Nucleus accumbens (tissue), 56 donors: ENCODE results near the gene FAM222A.

Source experiments
- DNase-seq, 56 donors: peaks; one replicate each; lab custom pipeline; 2025; lab: John Stamatoyannopoulos, UW

Gene FAM222A

DNA sequence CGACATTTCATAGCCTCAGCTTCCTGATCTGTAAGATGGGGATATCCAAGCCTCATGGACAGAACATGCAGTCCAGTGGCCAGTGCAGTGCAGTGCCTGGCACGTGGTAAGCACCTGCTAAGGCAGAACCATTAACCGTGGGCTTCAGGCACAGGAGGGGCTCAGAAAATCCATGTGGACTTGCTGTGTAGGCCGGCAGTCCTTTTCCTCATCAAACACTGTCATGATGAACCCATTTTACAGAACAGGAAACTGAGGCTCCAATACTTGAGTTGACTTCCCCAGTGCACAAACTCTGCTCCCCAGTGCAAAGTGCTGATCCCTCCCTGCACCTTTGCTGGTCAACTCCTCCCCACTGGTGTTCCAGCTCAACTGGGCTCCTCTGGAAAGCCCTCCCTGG, 101.6 kb downstream of the FAM222A start:
- DNase-seq: no peak

DNA sequence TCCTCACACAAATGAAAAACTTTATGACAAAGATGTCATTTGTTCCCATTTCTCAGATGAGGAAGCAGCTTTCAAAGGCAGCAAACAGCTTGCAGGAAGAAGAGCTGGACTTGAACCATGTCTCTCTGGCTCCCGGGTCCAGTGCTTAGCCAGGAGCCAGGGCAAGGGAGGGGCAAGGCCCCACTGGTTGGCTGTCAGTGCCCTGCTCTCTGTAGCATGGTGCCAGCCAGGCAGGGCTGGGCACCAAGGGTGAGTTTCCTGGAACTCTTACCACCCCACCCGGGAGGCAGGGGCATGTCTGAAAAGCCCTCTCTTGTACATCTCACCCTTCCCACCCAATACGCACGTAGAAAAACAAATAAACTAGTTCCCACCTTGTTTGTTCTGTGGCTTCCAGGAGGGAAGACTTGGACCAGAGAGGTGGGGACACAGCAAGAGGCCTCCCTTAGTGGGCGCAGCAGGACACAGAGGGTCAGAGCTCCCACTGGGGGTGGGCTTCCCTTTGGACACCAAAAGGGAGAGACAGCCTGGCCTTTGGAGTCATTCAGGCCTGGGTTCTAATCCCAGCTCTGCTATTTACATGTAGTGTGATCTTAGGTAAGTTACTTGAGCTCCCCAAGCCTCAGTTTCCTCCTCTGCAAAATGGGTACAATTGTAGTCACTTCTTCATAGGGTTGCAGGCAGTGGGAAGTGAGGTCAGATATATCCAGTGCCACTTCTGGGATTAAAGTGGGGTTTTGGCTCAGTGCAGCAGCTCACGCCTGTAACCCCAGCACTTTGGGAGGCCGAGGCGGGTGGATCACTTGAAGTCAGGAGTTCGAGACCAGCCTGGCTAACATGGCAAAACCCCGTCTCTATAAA, 102.4 kb downstream of the FAM222A start:
- DNase-seq: no peak

DNA sequence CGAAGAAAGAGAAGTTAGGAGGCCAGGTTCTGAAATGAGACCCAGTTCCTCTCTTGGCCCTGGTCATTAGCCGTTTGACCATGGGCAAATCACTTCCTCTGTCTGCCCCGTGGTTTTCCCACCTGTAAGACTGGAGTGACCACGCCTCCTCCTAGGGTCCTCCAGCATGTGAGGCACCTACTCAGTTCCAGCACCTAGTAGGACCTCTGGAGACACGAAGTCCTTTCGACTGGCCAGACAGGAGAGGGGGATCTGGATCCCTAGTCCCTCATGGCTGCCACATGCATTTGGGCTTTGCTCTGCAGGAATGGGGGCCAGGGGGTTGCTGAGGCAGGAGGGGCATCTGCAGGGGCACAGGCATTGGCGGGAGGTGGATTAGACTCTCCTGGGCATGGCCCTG, 103.2 kb downstream of the FAM222A start:
- DNase-seq: no peak

GRCh38 chr12:109817627-109818231, 104.1 kb downstream of the FAM222A start:
- no peak for DNase-seq

- DNase-seq: no peak
Measured at GRCh38 chr12:109818253-109818652, 104.6 kb downstream of the FAM222A start.

GRCh38 chr12:109818905-109819500, 105.4 kb downstream of the FAM222A start:
- DNase-seq: no peak
